Measurements from ENCODE around the gene CABP2.

Gene CABP2

GRCh38 chr11:67524480-67524808, 1.2 kb upstream of the CABP2 start:
- TF ChIP-seq CTCF (IDR thresholded peaks at IDR 0.05; ENCODE audit: low read depth, low read length) = no peak
- no peak for DNase-seq (ENCODE audit: extremely low read depth, low read depth)

- TF ChIP-seq CTCF (IDR thresholded peaks at IDR 0.05; ENCODE audit: low read depth, low read length) = no peak
- DNase-seq (ENCODE audit: extremely low read depth, low read depth) = no peak
Observed at GRCh38 chr11:67523556-67524479, 572 bp upstream of the CABP2 start.

GRCh38 chr11:67522338-67522737, 908 bp downstream of the CABP2 start:
- TF ChIP-seq CTCF (IDR thresholded peaks at IDR 0.05; ENCODE audit: low read depth, low read length) = no peak

GRCh38 chr11:67521924-67522323, 1.3 kb downstream of the CABP2 start:
- no peak for DNase-seq (ENCODE audit: extremely low read depth, low read depth)
- TF ChIP-seq CTCF (IDR thresholded peaks at IDR 0.05; ENCODE audit: low read depth, low read length) = no peak

More at GRCh38 chr11:67522338-67522737, 908 bp downstream of the CABP2 start:
- no peak for DNase-seq (ENCODE audit: extremely low read depth, low read depth)

- no peak for DNase-seq (ENCODE audit: extremely low read depth, low read depth)
- TF ChIP-seq CTCF (IDR thresholded peaks at IDR 0.05; ENCODE audit: low read depth, low read length) = no peak
Observed at GRCh38 chr11:67520856-67521824, 2.1 kb downstream of the CABP2 start.

- no peak for TF ChIP-seq CTCF (IDR thresholded peaks at IDR 0.05; ENCODE audit: low read depth, low read length)
Observed at GRCh38 chr11:67519726-67520125, 3.5 kb downstream of the CABP2 start.

More at GRCh38 chr11:67519726-67520125, 3.5 kb downstream of the CABP2 start:
- DNase-seq (ENCODE audit: extremely low read depth, low read depth) = no peak

Data from AG09319 (cell line).